Breast epithelium (tissue), 3 donors: Measurements from ENCODE around the gene ABR.

Experiments used
- POLR2A ChIP-seq: fragments of 450-650 bp; IDR thresholded peaks from one replicate; pipeline ENCODE4 v1.6.1; 2016; ENCODE audit warnings: antibody characterized with exemption, mild to moderate bottlenecking, moderate library complexity
- POLR2AphosphoS5 ChIP-seq, 3 donors: sonication (generic); formaldehyde crosslinking; IDR thresholded peaks; one replicate each; pipeline ENCODE4 v1.6.1; 2017; ENCODE audit warnings: antibody characterized with exemption in 3 of 3
- TF ChIP-seq, protein P1 (sequence below), 3 donors: fragments of 450-650 bp; IDR thresholded peaks; one replicate each; pipeline ENCODE4 v1.5.1; 2016 to 2017; ENCODE audit warnings: antibody characterized with exemption in 3 of 3, mild to moderate bottlenecking in 3 of 3, moderate library complexity in 3 of 3

GRCh38 chr17:1040216-1040600, 139.6 kb downstream of the ABR start:
- TF ChIP-seq, protein P1, sequence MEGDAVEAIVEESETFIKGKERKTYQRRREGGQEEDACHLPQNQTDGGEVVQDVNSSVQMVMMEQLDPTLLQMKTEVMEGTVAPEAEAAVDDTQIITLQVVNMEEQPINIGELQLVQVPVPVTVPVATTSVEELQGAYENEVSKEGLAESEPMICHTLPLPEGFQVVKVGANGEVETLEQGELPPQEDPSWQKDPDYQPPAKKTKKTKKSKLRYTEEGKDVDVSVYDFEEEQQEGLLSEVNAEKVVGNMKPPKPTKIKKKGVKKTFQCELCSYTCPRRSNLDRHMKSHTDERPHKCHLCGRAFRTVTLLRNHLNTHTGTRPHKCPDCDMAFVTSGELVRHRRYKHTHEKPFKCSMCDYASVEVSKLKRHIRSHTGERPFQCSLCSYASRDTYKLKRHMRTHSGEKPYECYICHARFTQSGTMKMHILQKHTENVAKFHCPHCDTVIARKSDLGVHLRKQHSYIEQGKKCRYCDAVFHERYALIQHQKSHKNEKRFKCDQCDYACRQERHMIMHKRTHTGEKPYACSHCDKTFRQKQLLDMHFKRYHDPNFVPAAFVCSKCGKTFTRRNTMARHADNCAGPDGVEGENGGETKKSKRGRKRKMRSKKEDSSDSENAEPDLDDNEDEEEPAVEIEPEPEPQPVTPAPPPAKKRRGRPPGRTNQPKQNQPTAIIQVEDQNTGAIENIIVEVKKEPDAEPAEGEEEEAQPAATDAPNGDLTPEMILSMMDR (IDR thresholded peaks at IDR 0.05): no peak
- TF ChIP-seq POLR2A (no peak), POLR2AphosphoS5 (IDR thresholded peaks at IDR 0.05) (no peak)
